NCI-H526 (cell line): ENCODE results near the gene CIAO2B.

Experiments used
- DNase-seq, 2 experiments: peaks; one replicate each; lab custom pipeline; 2025; lab: John Stamatoyannopoulos, UW

Gene CIAO2B

DNA sequence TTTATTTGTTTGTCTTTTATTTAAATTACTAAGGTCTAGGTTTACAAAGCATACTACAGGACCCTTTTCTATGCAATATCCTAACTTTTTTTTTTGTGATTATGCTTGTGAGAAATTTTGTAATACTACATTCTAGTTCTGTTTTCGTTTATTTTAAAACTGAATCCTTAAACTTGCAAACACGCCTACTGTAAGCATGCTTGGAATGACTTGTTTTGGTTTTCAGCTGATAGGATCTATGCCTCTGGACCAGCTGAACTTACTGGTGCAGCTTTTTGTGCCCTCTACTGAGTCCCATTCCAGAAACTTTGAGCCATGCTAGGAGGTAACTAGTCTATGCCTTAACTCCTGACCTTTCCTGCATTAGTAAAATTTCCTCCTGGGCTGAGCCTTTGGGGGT lies 47.9 kb downstream of the CIAO2B start:
- no peak for DNase-seq

DNA sequence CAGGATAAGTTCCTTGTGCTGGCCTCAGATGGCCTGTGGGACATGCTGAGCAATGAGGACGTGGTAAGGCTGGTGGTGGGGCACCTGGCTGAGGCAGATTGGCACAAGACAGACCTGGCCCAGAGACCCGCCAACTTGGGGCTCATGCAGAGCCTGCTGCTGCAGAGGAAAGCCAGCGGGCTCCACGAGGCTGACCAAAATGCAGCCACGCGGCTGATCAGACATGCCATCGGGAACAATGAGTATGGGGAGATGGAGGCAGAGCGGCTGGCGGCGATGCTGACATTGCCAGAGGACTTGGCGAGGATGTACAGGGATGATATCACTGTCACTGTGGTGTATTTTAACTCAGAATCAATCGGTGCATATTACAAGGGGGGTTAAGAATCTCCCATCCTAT lies 48.7 kb downstream of the CIAO2B start:
- DNase-seq, result no peak

DNA sequence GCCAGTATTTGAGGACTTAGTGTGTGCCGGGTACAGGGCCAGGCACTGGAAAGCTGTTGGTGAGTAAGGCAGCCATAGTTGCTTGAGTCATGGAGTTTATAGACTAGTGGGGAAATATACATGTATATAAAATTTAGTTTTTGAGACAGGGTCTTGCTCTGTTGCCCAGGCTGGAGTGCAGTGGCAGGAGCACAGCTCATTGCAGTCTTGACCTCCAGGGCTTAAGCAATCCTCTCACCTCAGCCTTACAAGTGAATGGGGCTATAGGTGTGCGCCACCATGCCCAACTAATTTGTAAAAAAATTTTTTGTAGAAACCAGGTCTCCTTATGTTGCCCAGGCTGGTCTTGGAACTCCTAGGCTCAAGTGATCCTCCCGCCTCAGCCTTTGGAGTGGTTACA lies 51.5 kb downstream of the CIAO2B start:
- DNase-seq, result no peak
